Measurements from ENCODE around the gene TLE7.

DNA sequence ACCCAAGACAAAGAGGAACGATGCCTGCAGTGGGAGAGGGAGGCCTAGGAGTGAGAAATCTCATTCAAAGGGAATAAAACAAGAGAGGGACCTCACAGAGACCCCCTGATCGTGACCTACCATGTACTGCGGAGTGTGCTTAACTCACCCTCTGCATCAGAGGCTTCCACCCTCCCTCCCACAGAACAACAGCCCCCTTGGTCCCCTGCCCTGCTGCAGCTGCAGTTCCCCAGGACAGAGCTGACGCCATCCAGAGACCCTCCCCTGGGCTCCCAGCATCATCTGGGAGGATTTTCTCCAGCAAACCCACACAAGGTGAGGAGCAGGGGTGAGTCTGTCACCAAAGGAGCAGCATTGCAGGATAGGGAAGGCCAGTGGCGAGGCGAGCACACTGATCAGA is 39.8 kb downstream of the TLE7 start:
- TF ChIP-seq NR3C1 (IDR thresholded peaks at IDR 0.05) (no peak), HDAC2 (IDR thresholded peaks at IDR 0.05) (no peak), KDM1A (IDR thresholded peaks at IDR 0.05; ENCODE audit: low read depth) (no peak), NFE2L2 (conservative IDR thresholded peaks at IDR 0.05; ENCODE audit: low read length) (no peak), RAD21 (conservative IDR thresholded peaks at IDR 0.05 in 1 of 2, IDR thresholded peaks at IDR 0.05 in 1 of 2) (no peak), GATA3 (IDR thresholded peaks at IDR 0.05; ENCODE audit: borderline replicate concordance) (no peak), POLR2A (IDR thresholded peaks at IDR 0.05; ENCODE audit: low read length) (no peak)
- TF ChIP-seq, protein P1, sequence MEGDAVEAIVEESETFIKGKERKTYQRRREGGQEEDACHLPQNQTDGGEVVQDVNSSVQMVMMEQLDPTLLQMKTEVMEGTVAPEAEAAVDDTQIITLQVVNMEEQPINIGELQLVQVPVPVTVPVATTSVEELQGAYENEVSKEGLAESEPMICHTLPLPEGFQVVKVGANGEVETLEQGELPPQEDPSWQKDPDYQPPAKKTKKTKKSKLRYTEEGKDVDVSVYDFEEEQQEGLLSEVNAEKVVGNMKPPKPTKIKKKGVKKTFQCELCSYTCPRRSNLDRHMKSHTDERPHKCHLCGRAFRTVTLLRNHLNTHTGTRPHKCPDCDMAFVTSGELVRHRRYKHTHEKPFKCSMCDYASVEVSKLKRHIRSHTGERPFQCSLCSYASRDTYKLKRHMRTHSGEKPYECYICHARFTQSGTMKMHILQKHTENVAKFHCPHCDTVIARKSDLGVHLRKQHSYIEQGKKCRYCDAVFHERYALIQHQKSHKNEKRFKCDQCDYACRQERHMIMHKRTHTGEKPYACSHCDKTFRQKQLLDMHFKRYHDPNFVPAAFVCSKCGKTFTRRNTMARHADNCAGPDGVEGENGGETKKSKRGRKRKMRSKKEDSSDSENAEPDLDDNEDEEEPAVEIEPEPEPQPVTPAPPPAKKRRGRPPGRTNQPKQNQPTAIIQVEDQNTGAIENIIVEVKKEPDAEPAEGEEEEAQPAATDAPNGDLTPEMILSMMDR (IDR thresholded peaks at IDR 0.05): no peak
- TF ChIP-seq, protein P2, sequence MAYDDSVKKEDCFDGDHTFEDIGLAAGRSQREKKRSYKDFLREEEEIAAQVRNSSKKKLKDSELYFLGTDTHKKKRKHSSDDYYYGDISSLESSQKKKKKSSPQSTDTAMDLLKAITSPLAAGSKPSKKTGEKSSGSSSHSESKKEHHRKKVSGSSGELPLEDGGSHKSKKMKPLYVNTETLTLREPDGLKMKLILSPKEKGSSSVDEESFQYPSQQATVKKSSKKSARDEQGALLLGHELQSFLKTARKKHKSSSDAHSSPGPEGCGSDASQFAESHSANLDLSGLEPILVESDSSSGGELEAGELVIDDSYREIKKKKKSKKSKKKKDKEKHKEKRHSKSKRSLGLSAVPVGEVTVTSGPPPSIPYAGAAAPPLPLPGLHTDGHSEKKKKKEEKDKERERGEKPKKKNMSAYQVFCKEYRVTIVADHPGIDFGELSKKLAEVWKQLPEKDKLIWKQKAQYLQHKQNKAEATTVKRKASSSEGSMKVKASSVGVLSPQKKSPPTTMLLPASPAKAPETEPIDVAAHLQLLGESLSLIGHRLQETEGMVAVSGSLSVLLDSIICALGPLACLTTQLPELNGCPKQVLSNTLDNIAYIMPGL (CRISPR knock-in tag; IDR thresholded peaks at IDR 0.05; ENCODE audit: borderline replicate concordance): no peak
- TF ChIP-seq, protein P3, sequence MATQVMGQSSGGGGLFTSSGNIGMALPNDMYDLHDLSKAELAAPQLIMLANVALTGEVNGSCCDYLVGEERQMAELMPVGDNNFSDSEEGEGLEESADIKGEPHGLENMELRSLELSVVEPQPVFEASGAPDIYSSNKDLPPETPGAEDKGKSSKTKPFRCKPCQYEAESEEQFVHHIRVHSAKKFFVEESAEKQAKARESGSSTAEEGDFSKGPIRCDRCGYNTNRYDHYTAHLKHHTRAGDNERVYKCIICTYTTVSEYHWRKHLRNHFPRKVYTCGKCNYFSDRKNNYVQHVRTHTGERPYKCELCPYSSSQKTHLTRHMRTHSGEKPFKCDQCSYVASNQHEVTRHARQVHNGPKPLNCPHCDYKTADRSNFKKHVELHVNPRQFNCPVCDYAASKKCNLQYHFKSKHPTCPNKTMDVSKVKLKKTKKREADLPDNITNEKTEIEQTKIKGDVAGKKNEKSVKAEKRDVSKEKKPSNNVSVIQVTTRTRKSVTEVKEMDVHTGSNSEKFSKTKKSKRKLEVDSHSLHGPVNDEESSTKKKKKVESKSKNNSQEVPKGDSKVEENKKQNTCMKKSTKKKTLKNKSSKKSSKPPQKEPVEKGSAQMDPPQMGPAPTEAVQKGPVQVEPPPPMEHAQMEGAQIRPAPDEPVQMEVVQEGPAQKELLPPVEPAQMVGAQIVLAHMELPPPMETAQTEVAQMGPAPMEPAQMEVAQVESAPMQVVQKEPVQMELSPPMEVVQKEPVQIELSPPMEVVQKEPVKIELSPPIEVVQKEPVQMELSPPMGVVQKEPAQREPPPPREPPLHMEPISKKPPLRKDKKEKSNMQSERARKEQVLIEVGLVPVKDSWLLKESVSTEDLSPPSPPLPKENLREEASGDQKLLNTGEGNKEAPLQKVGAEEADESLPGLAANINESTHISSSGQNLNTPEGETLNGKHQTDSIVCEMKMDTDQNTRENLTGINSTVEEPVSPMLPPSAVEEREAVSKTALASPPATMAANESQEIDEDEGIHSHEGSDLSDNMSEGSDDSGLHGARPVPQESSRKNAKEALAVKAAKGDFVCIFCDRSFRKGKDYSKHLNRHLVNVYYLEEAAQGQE (IDR thresholded peaks at IDR 0.05): no peak
- TF ChIP-seq, protein P4, sequence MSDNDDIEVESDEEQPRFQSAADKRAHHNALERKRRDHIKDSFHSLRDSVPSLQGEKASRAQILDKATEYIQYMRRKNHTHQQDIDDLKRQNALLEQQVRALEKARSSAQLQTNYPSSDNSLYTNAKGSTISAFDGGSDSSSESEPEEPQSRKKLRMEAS (IDR thresholded peaks at IDR 0.05): no peak
- TF ChIP-seq, protein P5, sequence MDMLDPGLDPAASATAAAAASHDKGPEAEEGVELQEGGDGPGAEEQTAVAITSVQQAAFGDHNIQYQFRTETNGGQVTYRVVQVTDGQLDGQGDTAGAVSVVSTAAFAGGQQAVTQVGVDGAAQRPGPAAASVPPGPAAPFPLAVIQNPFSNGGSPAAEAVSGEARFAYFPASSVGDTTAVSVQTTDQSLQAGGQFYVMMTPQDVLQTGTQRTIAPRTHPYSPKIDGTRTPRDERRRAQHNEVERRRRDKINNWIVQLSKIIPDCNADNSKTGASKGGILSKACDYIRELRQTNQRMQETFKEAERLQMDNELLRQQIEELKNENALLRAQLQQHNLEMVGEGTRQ (IDR thresholded peaks at IDR 0.05): no peak

Measured in A549 (cell line).